Adrenal gland (tissue), 12 donors: ENCODE data around the gene KCNK3. TPM values are rescaled to one million over a fixed set of nuclear protein-coding genes. Genes with fewer than 3 reads are reported as not detected.

Source experiments
- DNase-seq, 7 donors: peaks; one replicate each; pipeline ENCODE4 v3.0.0-alpha.2; 2019 to 2020
- H3K27ac ChIP-seq, 5 donors: fragments of 200-600 bp; sonication (generic) in 4 of 5; 1 replicate in 3 of 5; 2 replicates in 2 of 5; pipeline versions ENCODE4 v1.5.1 to v1.8.0; 2016 to 2020; ENCODE audit warnings: mild to moderate bottlenecking in 1 of 5
- H3K27me3 ChIP-seq: fragments of 200-600 bp; 2 replicates; pipeline ENCODE4 v1.8.0; 2021
- H3K36me3 ChIP-seq, 2 donors: fragments of 200-600 bp; replicated peaks in 1 of 2; 1 replicate in 1 of 2; 2 replicates in 1 of 2; pipeline versions ENCODE4 v1.5.1 to v1.8.0; 2018 to 2022
- H3K4me1 ChIP-seq, 2 donors: fragments of 200-600 bp; replicated peaks in 1 of 2; 1 replicate in 1 of 2; 2 replicates in 1 of 2; pipeline versions ENCODE4 v1.5.1 to v1.8.0; 2018 to 2021
- H3K4me3 ChIP-seq, 4 donors: fragments of 200-600 bp; sonication (generic) in 3 of 4; one replicate each; pipeline ENCODE4 v1.5.1; 2016 to 2018
- H3K9me3 ChIP-seq, 3 donors: fragments of 200-600 bp; sonication (generic) in 1 of 3; replicated peaks in 1 of 3; 1 replicate in 2 of 3; 2 replicates in 1 of 3; pipeline versions ENCODE4 v1.5.1 to v1.8.0; 2016 to 2021
- CTCF ChIP-seq, 6 experiments: fragments of 450-650 bp in 4 of 6; fragments of 200-600 bp in 2 of 6; sonication (generic) in 1 of 6; IDR thresholded peaks; 1 replicate in 5 of 6; 2 replicates in 1 of 6; pipeline versions ENCODE4 v1.5.1 to v1.8.0; 2016 to 2021; ENCODE audit warnings: antibody characterized with exemption in 6 of 6, mild to moderate bottlenecking in 2 of 6, moderate library complexity in 1 of 6
- POLR2A ChIP-seq, 2 donors: fragments of 450-650 bp; IDR thresholded peaks; one replicate each; pipeline ENCODE4 v1.6.1; 2017; ENCODE audit warnings: antibody characterized with exemption in 2 of 2, mild to moderate bottlenecking in 2 of 2, moderate library complexity in 1 of 2
- WGBS, 4 donors: extraction: QIAGEN DNeasy Blood & Tissue Kit in 2 of 4; methylation state at CpG; one replicate each; pipeline versions ENCODE4 v1.1.5 to v1.1.7; 2013 to 2017; 5-methylcytosine and 5-hydroxymethylcytosine counted together
- intact Hi-C, 2 donors: fragments of 100-400 bp; cut with DNase I; formaldehyde crosslinking; loops; one replicate each; pipeline versions ENCODE4 v1.14.1 to v1.15.0; 2022 to 2023
- polyA plus RNA-seq, 3 donors: library from polyadenylated mRNA; stranded (reverse); fragments of 200-250 nt in 2 of 3; fragments of 350-450 nt in 1 of 3; fragmentation: Illumina TruSeq in 1 of 3; extraction: RNeasy Lipid Tissue Mini Kit (QIAGEN cat#74804) in 1 of 3; gene quantifications; one replicate each; pipeline ENCODE4 v1.2.3, GENCODE V29; 2013 to 2014
- total RNA-seq, 9 donors: library from RNA; depleted of rRNA in 4 of 9; stranded (reverse); fragments of >200 nt in 4 of 9; fragments of 120-200 nt in 1 of 9; fragmentation: NEBNext Ultra II Directional in 1 of 9; extraction: Animal tissue kit (Norgen Biotek cat#: 25700) in 1 of 9; gene quantifications; one replicate each; pipeline versions ENCODE4 v1.1.0 to v1.2.4, GENCODE V29; 2013 to 2023
- donor health status: healthy with polysubstance abuse.
- donor health status: Bipolar disorder and iron deficiency.
- donor health status: DM: yes; HTN: yes; CAD: no.
- donor health status: DM: no; HTN: no; CAD: no.
- donor health status: DM: no; HTN: no; CAD: no.
- donor health status: DM: yes; HTN: yes; CAD: no.

The KCNK3 gene
- total and polyA plus RNA-seq, 12 donors: 69.6 to 595 (median 382) TPM

- intact Hi-C loops: loop anchor here in 1 of 2 donors (10.0 kb wide), 1 partner anchor 488 kb away; the partner anchor contains the start of genes HADHA and HADHB
- Histone ChIP-seq H3K27ac (peak overlapping the region in 4 of 5 donors; percentile 56 to 83 (median 72)), H3K36me3 (peaks cover 0 to 34% of the 10 kb centered on the region in 2 donors), H3K4me1 (peaks cover 17 to 36% of the 10 kb centered on the region in 2 donors), H3K27me3 (no peaks in the 10 kb centered on the region), H3K9me3 (no peaks in the 10 kb centered on the region), H3K4me3 (no peak overlapping the region)
- 90 to 98% (median 93%) methylated on average over 3 of the region's 3 CpGs for WGBS, 4 donors
- TF ChIP-seq POLR2A (IDR thresholded peaks at IDR 0.05) (no peak), CTCF (IDR thresholded peaks at IDR 0.05) (no peak)
- DNase-seq: peak in 1 of 7 donors; percentile 21
These were observed 39.9 kb downstream of the KCNK3 start for GRCh38 chr2:26732446-26732845.

- no peak overlapping the region for H3K4me3 ChIP-seq
- no peaks in the 10 kb centered on the region for H3K27me3 ChIP-seq
- H3K4me1 ChIP-seq: peaks cover 21 to 38% of the 10 kb centered on the region in 2 donors
- peak in 2 of 7 donors; percentile 16 to 18 for DNase-seq
- peaks cover 0 to 25% of the 10 kb centered on the region in 2 donors for H3K36me3 ChIP-seq
- WGBS, 4 donors: 80 to 85% (median 84%) methylated on average over 7 to 9 of the region's 9 CpGs
- H3K27ac ChIP-seq: peak overlapping the region in 4 of 5 donors; percentile 30 to 83 (median 72)
- TF ChIP-seq CTCF (IDR thresholded peaks at IDR 0.05) (no peak), POLR2A (IDR thresholded peaks at IDR 0.05) (no peak)
- intact Hi-C loops: loop anchor here in 1 of 2 donors (10.0 kb wide), 1 partner anchor 489 kb away; the partner anchor contains the start of genes HADHA and HADHB
- H3K9me3 ChIP-seq: no peaks in the 10 kb centered on the region
These were observed 40.9 kb downstream of the KCNK3 start for GRCh38 chr2:26733413-26733812.

GRCh38 chr2:26735097-26735496 lies 42.6 kb downstream of the KCNK3 start:
- TF ChIP-seq CTCF (IDR thresholded peaks at IDR 0.05) (no peak), POLR2A (IDR thresholded peaks at IDR 0.05) (peak in 1 of 2 donors; percentile 35)
- Histone ChIP-seq H3K27me3 (no peaks in the 10 kb centered on the region), H3K4me3 (no peak overlapping the region), H3K36me3 (peaks cover 0 to 9% of the 10 kb centered on the region in 2 donors), H3K27ac (peak overlapping the region; percentile 83 to 94 (median 85)), H3K9me3 (no peaks in the 10 kb centered on the region), H3K4me1 (peaks cover 21 to 30% of the 10 kb centered on the region in 2 donors)
- WGBS, 4 donors: 22 to 33% (median 27%) methylated on average over 3 to 5 of the region's 5 CpGs
- DNase-seq: peak; percentile 69 to 89 (median 81)
- intact Hi-C loops: loop anchor here in 1 of 2 donors (10.0 kb wide), 1 partner anchor 490 kb away; the partner anchor contains the start of genes HADHA and HADHB

GRCh38 chr2:26735883-26736588 lies 43.5 kb downstream of the KCNK3 start:
- 19 to 30% (median 22%) methylated on average over 6 to 8 of the region's 8 CpGs for WGBS, 4 donors
- H3K4me1 ChIP-seq: peaks cover 15 to 28% of the 10 kb centered on the region in 2 donors
- no peaks in the 10 kb centered on the region for H3K9me3 ChIP-seq
- peak overlapping the region; percentile 83 to 94 (median 85) for H3K27ac ChIP-seq
- no peaks in the 10 kb centered on the region for H3K27me3 ChIP-seq
- no peaks in the 10 kb centered on the region for H3K36me3 ChIP-seq
- peak in 6 of 7 donors; percentile 77 to 86 (median 84) for DNase-seq
- no peak overlapping the region for H3K4me3 ChIP-seq
- TF ChIP-seq CTCF (IDR thresholded peaks at IDR 0.05) (no peak), POLR2A (IDR thresholded peaks at IDR 0.05) (peak in 1 of 2 donors; percentile 45)
- intact Hi-C loops: loop anchor here in 1 of 2 donors (10.0 kb wide), 1 partner anchor 491 kb away; the partner anchor contains the start of genes HADHA and HADHB
